AG09309 (cell line): ENCODE results near the gene SLC4A7.
"Not testable (repeated sequence)": the region's sequence is repeated elsewhere in the genome, so short reads cannot be mapped to it uniquely, and the experiment has no call there.

Experiments used
- DNase-seq: peaks from one replicate; pipeline ENCODE4 v3.0.0-alpha.2; 2010; ENCODE audit warnings: low read depth
- H3K4me3 ChIP-seq: 2 replicates; pipeline ENCODE4 v1.5.1; 2011; ENCODE audit warnings: mild to moderate bottlenecking, low read depth, low read length, moderate library complexity; ENCODE audit not compliant: control insufficient read depth
- TF ChIP-seq, protein P1 (sequence below): IDR thresholded peaks from 2 replicates; pipeline ENCODE4 v1.5.1; 2011; ENCODE audit warnings: mild to moderate bottlenecking, low read depth, low read length, inconsistent platforms; ENCODE audit not compliant: insufficient read depth, control insufficient read depth; ENCODE audit errors: missing control alignments

Gene SLC4A7

DNA sequence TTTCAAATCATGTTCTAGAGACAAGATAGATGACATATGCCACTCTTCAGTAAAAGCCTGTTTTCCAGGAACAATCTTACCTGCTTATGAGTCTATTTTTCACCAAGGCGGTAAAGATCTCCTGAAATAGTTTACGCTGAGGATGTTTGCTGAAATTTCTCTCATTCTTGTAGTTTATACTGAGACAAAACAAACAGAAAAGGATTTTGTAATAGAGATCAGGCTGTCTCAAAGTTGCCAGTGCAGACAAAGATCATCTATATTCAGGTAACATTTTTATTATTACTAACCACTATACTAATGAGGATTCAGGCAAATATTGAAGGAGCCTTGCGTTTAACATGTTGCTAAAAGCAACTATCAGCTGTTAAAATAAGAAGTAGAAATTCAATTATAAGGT lies 140.0 kb downstream of the SLC4A7 start:
- no peak overlapping the region for H3K4me3 ChIP-seq
- TF ChIP-seq, protein P1, sequence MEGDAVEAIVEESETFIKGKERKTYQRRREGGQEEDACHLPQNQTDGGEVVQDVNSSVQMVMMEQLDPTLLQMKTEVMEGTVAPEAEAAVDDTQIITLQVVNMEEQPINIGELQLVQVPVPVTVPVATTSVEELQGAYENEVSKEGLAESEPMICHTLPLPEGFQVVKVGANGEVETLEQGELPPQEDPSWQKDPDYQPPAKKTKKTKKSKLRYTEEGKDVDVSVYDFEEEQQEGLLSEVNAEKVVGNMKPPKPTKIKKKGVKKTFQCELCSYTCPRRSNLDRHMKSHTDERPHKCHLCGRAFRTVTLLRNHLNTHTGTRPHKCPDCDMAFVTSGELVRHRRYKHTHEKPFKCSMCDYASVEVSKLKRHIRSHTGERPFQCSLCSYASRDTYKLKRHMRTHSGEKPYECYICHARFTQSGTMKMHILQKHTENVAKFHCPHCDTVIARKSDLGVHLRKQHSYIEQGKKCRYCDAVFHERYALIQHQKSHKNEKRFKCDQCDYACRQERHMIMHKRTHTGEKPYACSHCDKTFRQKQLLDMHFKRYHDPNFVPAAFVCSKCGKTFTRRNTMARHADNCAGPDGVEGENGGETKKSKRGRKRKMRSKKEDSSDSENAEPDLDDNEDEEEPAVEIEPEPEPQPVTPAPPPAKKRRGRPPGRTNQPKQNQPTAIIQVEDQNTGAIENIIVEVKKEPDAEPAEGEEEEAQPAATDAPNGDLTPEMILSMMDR: no peak
- no peak for DNase-seq

DNA sequence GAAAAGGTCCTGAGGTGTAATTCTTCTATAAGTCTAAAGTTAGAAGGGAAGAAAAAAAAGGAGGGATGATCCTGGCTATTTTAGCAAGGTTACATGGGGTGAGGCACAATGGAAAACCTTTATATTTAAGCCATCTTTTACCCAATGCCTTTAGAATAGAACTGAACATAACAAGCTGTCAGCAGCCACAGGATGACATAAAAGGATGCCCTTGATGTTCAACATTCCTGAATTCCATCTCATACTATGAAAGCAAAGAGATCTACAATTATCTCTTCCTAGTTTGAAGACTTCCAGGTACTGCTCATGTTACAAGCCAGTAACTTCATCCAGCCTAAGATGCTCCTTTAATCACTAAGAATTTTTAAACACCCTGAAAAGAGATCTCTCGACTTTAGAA lies 141.9 kb downstream of the SLC4A7 start:
- no peak overlapping the region for H3K4me3 ChIP-seq
- TF ChIP-seq, protein P1: no peak
- DNase-seq: no peak

DNA sequence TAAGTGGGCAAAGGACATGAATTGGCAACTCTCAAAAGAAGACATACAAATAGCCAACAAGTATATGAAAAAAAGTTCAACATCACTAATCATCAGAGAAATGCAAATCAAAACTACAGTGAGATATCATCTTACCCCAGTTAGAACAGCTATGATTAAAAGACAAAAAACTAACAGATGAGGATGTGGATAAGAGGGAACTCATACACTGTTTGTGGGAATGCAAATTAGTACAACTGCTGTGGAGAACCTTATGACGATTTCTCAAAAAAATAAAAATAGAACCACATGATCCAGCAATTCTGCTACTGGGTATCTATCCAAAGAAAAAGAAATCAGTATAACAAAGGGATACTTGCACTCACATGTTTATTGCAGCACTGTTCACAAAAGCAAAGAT lies 143.7 kb downstream of the SLC4A7 start:
- H3K4me3 ChIP-seq: no peak overlapping the region
- no peak for DNase-seq
- TF ChIP-seq, protein P1: no peak

DNA sequence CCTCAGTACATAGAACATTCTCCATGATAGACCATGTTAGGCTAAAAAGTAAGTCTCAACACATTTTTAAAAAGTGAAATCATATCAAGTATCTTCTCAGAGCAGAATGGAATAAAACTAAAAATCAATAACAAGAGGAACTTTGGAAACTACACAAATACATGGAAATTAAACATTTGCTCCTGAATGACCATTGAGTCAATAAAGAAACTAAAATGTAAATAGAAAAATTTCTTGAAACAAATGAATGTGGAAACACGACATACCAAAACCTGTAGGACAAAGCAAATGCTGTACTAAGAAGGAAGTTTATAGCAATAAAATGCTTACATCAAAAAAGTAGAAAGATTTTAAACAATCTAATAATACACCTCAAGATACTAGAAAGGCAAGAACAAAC lies 148.6 kb downstream of the SLC4A7 start:
- H3K4me3 ChIP-seq: no peak overlapping the region
- no peak for DNase-seq
- TF ChIP-seq, protein P1: no peak

DNA sequence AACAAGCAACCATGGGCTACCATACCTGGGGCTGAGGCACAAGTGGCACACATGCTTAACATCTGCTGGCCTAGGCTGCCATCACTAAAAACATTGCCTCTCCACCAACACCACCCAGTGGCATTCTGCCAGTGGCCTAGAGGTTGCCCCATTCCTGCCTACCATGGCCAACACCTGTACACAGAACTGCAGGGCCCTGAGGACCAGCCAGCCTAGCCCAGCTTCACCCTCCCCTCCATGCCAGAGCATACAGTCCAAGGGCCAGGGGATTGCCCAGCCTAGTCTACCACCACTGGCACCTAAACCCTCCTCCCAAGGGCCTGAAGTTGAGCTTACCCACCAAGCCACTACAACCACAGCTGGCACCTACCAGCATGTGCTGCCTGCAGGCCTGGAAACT lies 150.3 kb downstream of the SLC4A7 start:
- no peak for DNase-seq
- TF ChIP-seq, protein P1: no peak
- H3K4me3 ChIP-seq: no peak overlapping the region

DNA sequence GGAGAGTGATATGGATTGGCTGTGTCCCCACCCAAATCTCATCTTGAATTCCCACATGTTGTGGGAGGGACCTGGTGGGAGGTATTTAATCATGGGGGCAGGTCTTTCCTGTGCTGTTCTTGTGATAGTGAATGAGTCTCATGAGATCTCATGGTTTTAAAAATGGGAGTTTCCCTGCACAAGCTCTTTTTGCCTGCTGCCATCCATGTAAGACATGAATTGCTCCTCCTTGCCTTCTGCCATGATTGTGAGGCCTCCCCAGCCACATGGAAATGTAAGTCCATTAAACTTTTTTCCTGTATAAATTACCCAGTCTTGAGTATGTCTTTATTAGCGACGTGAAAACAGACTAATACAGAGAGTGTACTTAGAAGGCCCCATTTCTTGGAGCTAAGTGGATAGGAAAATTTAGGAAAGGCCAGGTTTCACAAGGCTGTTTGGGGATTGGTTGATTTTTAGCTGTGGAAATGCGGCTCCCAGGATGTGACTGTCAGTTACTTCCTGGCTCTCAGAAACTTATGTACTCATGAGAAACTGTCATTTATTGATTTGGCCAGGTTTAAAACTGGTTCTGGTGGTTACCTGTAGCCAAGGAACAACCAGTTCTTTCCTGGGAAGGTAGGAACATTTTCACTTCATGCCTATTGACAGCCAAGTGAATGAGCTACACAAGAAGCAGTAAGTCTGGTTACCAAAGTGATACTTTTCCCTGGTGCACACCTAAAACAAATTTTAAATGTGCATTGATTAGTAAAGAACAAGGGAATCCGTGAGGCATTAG lies 155.0 kb downstream of the SLC4A7 start:
- not testable (repeated sequence) for DNase-seq, H3K4me3 ChIP-seq

DNA sequence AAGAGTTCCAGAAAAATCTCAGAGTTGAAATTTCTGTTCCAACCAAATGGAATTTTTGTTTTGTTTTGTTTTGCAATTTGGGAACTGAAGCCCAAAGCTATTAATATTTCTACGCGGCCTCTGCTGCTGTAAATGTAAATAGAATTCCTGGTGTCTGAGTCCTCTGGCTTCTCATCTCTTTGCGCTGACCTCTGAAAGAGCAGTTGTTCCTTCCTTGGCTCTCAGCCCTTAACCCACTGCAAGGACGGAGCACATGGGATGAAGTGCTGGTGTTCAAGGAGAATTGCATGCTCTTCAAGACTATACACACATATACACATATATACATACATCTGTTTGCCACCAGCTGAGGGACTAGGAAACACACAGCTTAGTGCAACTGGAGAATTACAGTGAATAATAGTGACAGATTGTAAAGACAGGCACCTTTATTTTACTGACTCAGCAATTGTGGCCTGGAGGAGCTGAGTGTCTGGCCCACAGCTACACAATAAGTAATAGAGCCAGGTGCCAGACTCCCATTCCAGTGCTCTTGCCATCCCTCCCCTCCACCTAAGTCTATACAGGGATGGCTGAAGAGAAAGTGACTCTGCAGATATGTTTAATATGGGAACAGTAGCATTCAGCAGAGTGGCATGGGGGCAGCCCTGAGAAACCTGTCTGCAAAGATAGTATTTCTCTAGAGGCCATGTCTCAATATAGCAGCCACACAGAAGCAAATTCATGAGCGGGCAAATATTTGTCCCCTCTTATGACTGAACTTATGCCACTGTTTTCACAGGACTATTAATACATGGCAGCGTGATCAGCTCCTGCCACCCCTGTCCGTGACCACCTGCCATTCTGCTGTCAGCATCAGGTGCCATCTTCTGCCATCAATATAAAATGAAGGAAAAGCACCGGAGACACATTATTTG lies 157.3 kb downstream of the SLC4A7 start:
- TF ChIP-seq, protein P1: no peak
- H3K4me3 ChIP-seq: no peak overlapping the region
- DNase-seq: peak; percentile 77
